Caco-2 (cell line): ENCODE measurements around the gene ZIC2. TPM values are rescaled to one million over a fixed set of nuclear protein-coding genes. Genes with fewer than 3 reads are reported as not detected.

Experiments used
- BruUV-seq: library from RNA; stranded (reverse); fragments of 400-500 nt; replicated peaks from 2 replicates; lab custom pipeline; 2021; lab: Mats Ljungman, UMichigan
- CTCF ChIA-PET: fragments of 300-600 bp; sonication (Branson Sonifier 250); formaldehyde crosslinking; loops from one replicate; lab custom pipeline; 2022; ENCODE audit warnings: antibody characterized with exemption; lab: Charles Lee
- POLR2A ChIA-PET: fragments of 300-600 bp; sonication (Branson Sonifier 250); formaldehyde crosslinking; loops from one replicate; lab custom pipeline; 2022; ENCODE audit warnings: antibody characterized with exemption; lab: Charles Lee
- DNase-seq, 2 experiments: peaks; one replicate each; pipeline versions ENCODE4 v3.0.0 to v3.0.0-alpha.2; 2020 to 2022
- H3K27me3 ChIP-seq: replicated peaks from 2 replicates; pipeline ENCODE4 v1.6.0; 2011; ENCODE audit warnings: low read length; ENCODE audit not compliant: control insufficient read depth, insufficient read depth
- H3K36me3 ChIP-seq: 2 replicates; pipeline ENCODE4 v1.5.1; 2011; ENCODE audit warnings: low read length; ENCODE audit not compliant: control insufficient read depth, insufficient read depth
- H3K4me1 ChIP-seq: fragments of 250-450 bp; sonication (Bioruptor Pico); 2 replicates; pipeline ENCODE4 v1.5.1; 2020; ENCODE audit warnings: mild to moderate bottlenecking
- H3K4me3 ChIP-seq: 2 replicates; pipeline ENCODE4 v1.5.1; 2011; ENCODE audit warnings: low read depth, mild to moderate bottlenecking, control low read depth, low read length
- H3K9me3 ChIP-seq: fragments of 250-450 bp; sonication (Bioruptor Pico); 2 replicates; pipeline ENCODE4 v1.5.1; 2020; ENCODE audit warnings: mild to moderate bottlenecking, moderate library complexity
- H3K27ac Mint-ChIP-seq: one replicate; pipeline ENCODE4 v1.8.0; 2022; ENCODE audit warnings: mixed read lengths; ENCODE audit not compliant: unreplicated experiment
- H3K27me3 Mint-ChIP-seq: one replicate; pipeline ENCODE4 v1.8.0; 2022; ENCODE audit warnings: mixed read lengths; ENCODE audit not compliant: insufficient read depth, unreplicated experiment
- H3K36me3 Mint-ChIP-seq: one replicate; pipeline ENCODE4 v1.8.0; 2022; ENCODE audit warnings: mild to moderate bottlenecking, mixed read lengths; ENCODE audit not compliant: insufficient read depth, unreplicated experiment
- H3K4me1 Mint-ChIP-seq: one replicate; pipeline ENCODE4 v1.8.0; 2022; ENCODE audit warnings: low read depth, mixed read lengths; ENCODE audit not compliant: unreplicated experiment
- H3K4me3 Mint-ChIP-seq: one replicate; pipeline ENCODE4 v1.8.0; 2022; ENCODE audit warnings: mild to moderate bottlenecking, moderate library complexity, mixed read lengths; ENCODE audit not compliant: unreplicated experiment
- H3K9me3 Mint-ChIP-seq: one replicate; pipeline ENCODE4 v1.8.0; 2022; ENCODE audit warnings: mixed read lengths; ENCODE audit not compliant: unreplicated experiment
- intact Hi-C: fragments of 100-400 bp; cut with micrococcal nuclease; formaldehyde crosslinking; loops from one replicate; pipeline ENCODE4 v1.10.0; 2022; ENCODE audit not compliant: unreplicated experiment
- total RNA-seq: library from RNA; stranded (reverse); gene quantifications from 2 replicates; pipeline ENCODE4 v1.2.3, GENCODE V29; 2022
- TF ChIP-seq, protein P1 (sequence below), 2 experiments: fragments of 200-600 bp in 1 of 2; IDR thresholded peaks; 1 replicate in 1 of 2; 2 replicates in 1 of 2; pipeline versions ENCODE4 v1.5.1 to v1.8.0; 2011 to 2022; ENCODE audit warnings: antibody characterized with exemption in 1 of 2, control low read depth in 1 of 2, inconsistent platforms in 1 of 2, low read depth in 1 of 2, low read length in 1 of 2, mild to moderate bottlenecking in 1 of 2, moderate library complexity in 1 of 2; ENCODE audit not compliant: insufficient read depth in 1 of 2, severe bottlenecking in 1 of 2, unreplicated experiment in 1 of 2

ZIC2 gene
- total RNA-seq, 1 experiment from 2014 or later, result 1.3 TPM

DNA sequence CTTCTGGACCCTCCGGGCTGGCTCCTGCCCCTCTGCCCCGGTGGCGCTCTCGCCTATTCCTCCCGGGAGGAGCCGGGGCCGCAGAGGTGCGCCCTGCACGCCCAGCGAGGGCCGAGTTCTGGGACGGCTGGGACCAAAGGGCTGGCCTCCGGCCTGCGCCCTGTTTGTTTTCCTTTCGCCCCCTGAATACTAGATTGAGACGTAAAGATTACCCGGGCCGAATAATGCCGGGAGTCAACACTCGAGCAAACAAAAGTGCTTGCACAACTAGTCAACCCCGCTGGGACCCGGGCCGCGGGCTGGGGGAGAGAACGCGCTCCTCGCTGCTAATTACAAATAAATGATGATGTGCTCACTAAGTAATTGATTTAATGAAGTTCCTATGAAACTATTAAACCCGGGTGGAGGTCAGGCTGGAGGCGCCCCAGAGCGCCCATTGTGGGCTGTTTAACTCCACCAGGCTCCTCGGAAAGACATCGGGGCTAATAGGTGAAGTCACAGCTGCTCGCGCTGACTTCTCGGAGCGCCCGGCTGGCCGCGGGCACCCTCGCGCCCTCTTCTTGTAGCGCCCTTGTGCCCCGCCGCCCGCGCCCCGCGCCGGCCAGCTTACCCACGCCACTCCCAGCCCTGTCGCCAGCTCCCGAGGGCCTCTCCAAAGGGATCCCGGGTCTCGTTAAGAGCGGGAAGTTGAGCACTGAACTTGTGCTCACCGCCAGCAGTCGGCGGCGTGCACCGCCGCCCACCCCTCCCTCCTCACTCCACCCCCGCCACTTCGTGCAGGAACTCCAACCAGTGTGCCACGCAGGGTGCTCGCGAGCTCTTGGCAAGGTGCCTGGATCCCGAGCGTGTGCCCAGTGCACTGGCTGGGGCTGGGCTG lies 24.9 kb upstream of the ZIC2 start:
- Histone ChIP-seq H3K4me3 (peak overlapping the region; percentile 26), H3K4me1 (0 out of 2 replicates have a peak, but pooled peaks cover 5% of the 10 kb centered on the region), H3K27me3 (no peaks in the 10 kb centered on the region), H3K9me3 (no peaks in the 10 kb centered on the region), H3K36me3 (no peaks in the 10 kb centered on the region)
- no peaks in the 10 kb centered on the region for H3K36me3 Mint-ChIP-seq
- ChIA-PET CTCF (interaction anchor here (0.8 kb wide), 1 partner anchor 40 kb away, joined by 4 read pairs; no protein-coding TSS in a partner anchor), POLR2A (no interaction called here)
- no peak for DNase-seq
- TF ChIP-seq, protein P1, sequence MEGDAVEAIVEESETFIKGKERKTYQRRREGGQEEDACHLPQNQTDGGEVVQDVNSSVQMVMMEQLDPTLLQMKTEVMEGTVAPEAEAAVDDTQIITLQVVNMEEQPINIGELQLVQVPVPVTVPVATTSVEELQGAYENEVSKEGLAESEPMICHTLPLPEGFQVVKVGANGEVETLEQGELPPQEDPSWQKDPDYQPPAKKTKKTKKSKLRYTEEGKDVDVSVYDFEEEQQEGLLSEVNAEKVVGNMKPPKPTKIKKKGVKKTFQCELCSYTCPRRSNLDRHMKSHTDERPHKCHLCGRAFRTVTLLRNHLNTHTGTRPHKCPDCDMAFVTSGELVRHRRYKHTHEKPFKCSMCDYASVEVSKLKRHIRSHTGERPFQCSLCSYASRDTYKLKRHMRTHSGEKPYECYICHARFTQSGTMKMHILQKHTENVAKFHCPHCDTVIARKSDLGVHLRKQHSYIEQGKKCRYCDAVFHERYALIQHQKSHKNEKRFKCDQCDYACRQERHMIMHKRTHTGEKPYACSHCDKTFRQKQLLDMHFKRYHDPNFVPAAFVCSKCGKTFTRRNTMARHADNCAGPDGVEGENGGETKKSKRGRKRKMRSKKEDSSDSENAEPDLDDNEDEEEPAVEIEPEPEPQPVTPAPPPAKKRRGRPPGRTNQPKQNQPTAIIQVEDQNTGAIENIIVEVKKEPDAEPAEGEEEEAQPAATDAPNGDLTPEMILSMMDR (IDR thresholded peaks at IDR 0.05; ENCODE audit: insufficient read depth in 1 of 2, low read depth in 1 of 2, low read length in 1 of 2, severe bottlenecking in 1 of 2, unreplicated experiment in 1 of 2), result no peak
- H3K27ac Mint-ChIP-seq, result no peak overlapping the region
- H3K27me3 Mint-ChIP-seq, result peaks cover 2% of the 10 kb centered on the region
- BruUV-seq, result no TSS peak
- H3K4me3 Mint-ChIP-seq, result peak overlapping the region; percentile 57
- intact Hi-C loops, result no loop called here
- no peaks in the 10 kb centered on the region for H3K9me3 Mint-ChIP-seq
- H3K4me1 Mint-ChIP-seq, result no peaks in the 10 kb centered on the region

DNA sequence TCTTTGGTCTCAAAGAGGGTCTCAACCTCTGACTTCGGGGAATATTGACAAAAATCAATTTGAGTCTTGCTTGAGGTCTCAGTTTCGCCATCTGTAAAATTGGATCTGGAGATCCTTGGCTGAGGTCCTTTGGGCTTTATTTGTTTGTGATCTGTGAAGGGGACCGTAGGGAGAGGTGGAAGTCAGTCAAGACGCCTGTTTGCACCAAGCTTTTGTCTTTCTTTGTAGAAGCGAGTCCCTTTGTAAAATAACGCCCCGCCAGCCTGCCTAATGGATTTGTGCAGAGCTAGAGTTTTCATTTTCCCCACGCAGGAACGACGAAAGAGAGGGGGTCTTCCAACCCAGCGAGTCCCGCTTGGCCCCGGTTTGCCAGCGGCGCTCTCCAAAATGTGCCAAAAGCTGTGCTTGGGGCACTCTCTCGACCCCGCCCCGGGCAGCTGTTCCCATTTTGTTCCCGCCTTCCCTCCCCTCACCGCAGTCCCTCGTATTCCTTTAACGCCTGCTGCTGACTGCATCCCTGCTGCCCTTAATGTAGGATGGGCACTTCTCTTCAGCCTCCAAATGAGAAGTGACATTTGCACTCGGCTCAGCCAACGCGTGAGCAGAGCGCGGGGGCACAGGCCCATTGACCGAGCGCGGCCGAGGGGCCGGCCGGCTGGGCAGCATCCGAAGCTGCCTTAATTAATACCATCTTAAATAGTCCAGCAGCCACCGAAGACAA lies 23.0 kb upstream of the ZIC2 start:
- no peaks in the 10 kb centered on the region for H3K9me3 Mint-ChIP-seq
- no peaks in the 10 kb centered on the region for H3K4me1 Mint-ChIP-seq
- H3K36me3 Mint-ChIP-seq, result no peaks in the 10 kb centered on the region
- TF ChIP-seq, protein P1 (IDR thresholded peaks at IDR 0.05; ENCODE audit: insufficient read depth in 1 of 2, low read depth in 1 of 2, low read length in 1 of 2, severe bottlenecking in 1 of 2, unreplicated experiment in 1 of 2), result no peak
- H3K4me3 Mint-ChIP-seq, result no peak overlapping the region
- Histone ChIP-seq H3K36me3 (no peaks in the 10 kb centered on the region), H3K9me3 (no peaks in the 10 kb centered on the region), H3K27me3 (no peaks in the 10 kb centered on the region), H3K4me1 (no peaks in the 10 kb centered on the region), H3K4me3 (no peak overlapping the region)
- ChIA-PET POLR2A (no interaction called here), CTCF (no interaction called here)
- no peak overlapping the region for H3K27ac Mint-ChIP-seq
- intact Hi-C loops, result no loop called here
- peaks cover 2% of the 10 kb centered on the region for H3K27me3 Mint-ChIP-seq
- DNase-seq, result no peak
- BruUV-seq, result no TSS peak

DNA sequence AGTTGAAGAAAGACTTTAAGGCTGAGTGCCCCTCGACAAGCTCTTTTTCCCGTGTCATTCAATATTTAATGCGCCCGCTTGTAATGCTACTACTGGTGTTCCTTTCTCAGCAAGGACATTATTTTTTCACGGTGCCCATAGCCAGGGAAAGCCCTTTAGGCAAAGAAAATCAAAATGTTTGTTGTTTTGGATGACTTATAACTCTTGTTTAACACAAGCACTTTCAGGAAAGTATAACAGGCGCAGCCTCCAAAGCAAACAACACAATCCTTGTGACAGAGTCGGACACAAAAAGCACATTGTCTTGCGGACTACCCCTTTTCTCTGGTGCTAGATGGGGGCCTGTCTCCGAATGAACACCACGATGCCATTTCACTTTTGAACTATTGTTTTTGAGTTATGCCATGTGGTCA lies 22.5 kb upstream of the ZIC2 start:
- Mint-ChIP-seq H3K9me3 (no peaks in the 10 kb centered on the region), H3K4me1 (no peaks in the 10 kb centered on the region), H3K4me3 (no peak overlapping the region), H3K27ac (no peak overlapping the region), H3K36me3 (no peaks in the 10 kb centered on the region), H3K27me3 (peaks cover 2% of the 10 kb centered on the region)
- BruUV-seq, result no TSS peak
- Histone ChIP-seq H3K27me3 (no peaks in the 10 kb centered on the region), H3K4me3 (no peak overlapping the region), H3K4me1 (no peaks in the 10 kb centered on the region), H3K36me3 (no peaks in the 10 kb centered on the region), H3K9me3 (no peaks in the 10 kb centered on the region)
- POLR2A ChIA-PET, result no interaction called here
- intact Hi-C loops, result no loop called here
- CTCF ChIA-PET, result no interaction called here
- DNase-seq, result no peak
- TF ChIP-seq, protein P1 (IDR thresholded peaks at IDR 0.05; ENCODE audit: insufficient read depth in 1 of 2, low read depth in 1 of 2, low read length in 1 of 2, severe bottlenecking in 1 of 2, unreplicated experiment in 1 of 2), result no peak
